OCI-LY1 (cell line): Measurements from ENCODE around the gene CEP120.

Experiments
- EZH2 ChIP-seq: fragments of 200-600 bp; sonication (generic), shearing (Covaris generic); IDR thresholded peaks from 2 replicates; pipeline ENCODE4 v1.8.0; 2017; ENCODE audit warnings: borderline replicate concordance, mixed run types, mild to moderate bottlenecking, antibody characterized with exemption, low read length, moderate library complexity, mixed read lengths
- TF ChIP-seq, protein P1 (sequence below): fragments of 200-600 bp; sonication (generic), shearing (Covaris generic); IDR thresholded peaks from 2 replicates; pipeline ENCODE4 v1.5.1; 2017; ENCODE audit warnings: mild to moderate bottlenecking, antibody characterized with exemption, low read length, moderate library complexity, mixed read lengths

GRCh38 chr5:123444016-123444415, 20.8 kb upstream of the CEP120 start:
- TF ChIP-seq, protein P1, sequence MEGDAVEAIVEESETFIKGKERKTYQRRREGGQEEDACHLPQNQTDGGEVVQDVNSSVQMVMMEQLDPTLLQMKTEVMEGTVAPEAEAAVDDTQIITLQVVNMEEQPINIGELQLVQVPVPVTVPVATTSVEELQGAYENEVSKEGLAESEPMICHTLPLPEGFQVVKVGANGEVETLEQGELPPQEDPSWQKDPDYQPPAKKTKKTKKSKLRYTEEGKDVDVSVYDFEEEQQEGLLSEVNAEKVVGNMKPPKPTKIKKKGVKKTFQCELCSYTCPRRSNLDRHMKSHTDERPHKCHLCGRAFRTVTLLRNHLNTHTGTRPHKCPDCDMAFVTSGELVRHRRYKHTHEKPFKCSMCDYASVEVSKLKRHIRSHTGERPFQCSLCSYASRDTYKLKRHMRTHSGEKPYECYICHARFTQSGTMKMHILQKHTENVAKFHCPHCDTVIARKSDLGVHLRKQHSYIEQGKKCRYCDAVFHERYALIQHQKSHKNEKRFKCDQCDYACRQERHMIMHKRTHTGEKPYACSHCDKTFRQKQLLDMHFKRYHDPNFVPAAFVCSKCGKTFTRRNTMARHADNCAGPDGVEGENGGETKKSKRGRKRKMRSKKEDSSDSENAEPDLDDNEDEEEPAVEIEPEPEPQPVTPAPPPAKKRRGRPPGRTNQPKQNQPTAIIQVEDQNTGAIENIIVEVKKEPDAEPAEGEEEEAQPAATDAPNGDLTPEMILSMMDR = no peak
- no peak for TF ChIP-seq EZH2
